Activated CD4-positive, alpha-beta T cell treated with anti-CD3 and anti-CD28 coated beads, Interleukin-2, Interleukin-6, amounts not matched to agents 100 ng/mL and 50 ng/mL, durations not matched to agents 16 hours and 8 hours (primary cell): Measurements from ENCODE around the gene CYP4F22.
"Not testable (repeated sequence)": the region's sequence is repeated elsewhere in the genome, so short reads cannot be mapped to it uniquely, and the experiment has no call there.

Source experiments
- DNase-seq: peaks from one replicate; pipeline ENCODE4 v3.0.0-alpha.2; 2020

CYP4F22 gene

DNA sequence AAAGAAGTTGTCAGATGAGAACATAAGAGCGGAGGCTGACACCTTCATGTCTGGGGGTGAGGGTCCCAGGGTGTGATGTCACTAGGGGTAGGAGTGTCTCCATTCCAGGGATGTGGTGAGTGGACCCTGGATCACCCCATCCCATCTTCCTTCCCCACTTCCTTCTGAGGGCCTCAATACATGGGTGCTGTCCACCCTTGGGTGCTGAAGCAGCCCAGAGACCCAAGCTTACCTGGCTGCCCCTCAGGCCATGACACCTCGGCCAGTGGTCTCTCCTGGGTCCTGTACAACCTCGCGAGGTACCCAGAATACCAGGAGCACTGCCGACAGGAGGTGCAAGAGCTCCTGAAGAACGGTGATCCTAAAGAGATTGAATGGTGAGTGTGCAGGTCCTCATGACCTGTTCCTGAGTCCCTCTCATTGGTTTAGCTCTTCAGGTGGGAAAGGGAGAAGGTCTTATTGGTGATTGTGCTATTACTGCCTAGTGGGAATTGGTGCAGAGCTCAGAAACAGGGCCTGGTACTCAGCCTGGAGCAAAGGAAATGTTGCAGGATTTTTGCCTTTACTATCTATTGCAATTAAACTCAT lies 69.0 kb downstream of the CYP4F22 start:
- no peak for DNase-seq

DNA sequence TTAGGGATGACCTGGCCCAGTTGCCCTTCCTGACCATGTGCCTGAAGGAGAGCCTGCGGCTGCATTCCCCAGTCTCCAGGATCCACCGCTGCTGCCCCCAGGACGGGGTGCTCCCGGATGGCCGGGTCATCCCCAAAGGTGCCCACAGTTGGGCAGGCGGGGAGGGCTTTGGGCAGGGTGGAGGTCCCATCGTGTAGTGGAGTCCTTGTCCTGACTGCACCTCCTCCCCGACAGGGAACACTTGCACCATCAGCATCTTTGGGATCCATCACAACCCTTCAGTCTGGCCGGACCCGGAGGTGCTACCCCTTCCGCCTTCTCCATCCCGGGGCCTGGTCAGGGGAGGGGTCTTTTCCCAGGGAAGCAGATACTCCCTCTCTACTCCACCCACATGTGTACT lies 75.0 kb downstream of the CYP4F22 start:
- DNase-seq: no peak

DNA sequence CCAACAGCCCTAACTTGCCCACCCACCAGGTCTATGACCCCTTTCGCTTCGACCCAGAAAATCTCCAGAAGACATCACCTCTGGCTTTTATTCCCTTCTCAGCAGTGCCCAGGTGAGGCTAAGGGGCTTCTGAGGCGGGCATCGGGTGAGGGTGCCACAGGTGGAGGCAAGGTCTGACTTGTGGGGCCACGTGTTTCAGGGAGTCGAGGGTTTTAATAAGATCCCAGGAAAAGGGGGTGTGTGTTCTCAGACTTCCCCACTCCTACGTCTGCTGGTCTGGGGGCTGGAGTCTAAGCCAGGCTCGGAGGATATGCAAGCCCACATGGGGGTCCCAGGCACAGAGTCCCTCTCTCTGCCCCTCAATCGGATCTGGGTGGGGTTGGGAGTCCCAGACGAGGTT lies 75.8 kb downstream of the CYP4F22 start:
- no peak for DNase-seq

DNA sequence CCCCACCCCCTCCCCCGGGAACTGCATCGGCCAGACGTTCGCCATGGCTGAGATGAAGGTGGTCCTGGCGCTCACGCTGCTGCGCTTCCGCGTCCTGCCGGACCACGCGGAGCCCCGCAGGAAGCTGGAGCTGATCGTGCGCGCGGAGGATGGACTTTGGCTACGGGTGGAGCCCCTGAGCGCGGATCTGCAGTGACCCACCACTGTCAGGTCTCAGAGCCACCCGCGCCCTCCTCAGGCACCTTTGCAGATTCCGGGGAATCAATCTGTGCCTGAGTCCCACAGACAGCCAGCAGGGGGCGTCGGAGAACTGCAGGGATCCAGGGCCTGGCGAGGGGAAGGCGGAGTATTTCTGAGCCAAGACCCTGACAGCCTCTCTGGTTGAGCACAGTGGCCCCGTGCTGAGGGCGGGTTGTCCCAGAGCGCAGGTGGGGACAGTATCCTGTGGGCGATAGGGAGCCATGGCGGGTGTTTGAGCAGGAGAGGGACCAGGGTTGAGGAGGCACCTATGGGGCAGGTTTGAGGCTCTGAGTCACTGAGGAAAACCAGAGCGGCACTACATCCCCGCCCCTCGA lies 76.3 kb downstream of the CYP4F22 start:
- DNase-seq: peak; percentile 88

DNA sequence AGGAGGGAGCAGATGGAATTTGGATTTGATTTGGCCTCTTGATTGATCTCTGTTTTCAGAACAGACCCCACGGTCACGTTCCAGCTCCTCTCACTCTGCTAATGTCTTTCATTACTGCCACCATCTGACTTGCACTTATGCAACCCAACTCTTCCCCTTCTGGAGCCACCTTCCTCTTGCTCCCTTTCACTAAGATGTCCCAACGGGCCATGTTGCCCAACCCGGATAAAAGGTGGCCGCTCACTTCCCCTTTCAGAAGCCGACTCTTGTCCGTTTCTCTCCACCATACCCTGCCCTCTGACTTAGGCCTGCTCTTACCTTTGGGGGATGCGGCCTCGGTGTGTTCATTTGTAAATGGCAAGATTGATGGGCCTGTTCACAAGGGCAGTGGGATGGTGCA lies 79.3 kb downstream of the CYP4F22 start:
- DNase-seq: no peak

DNA sequence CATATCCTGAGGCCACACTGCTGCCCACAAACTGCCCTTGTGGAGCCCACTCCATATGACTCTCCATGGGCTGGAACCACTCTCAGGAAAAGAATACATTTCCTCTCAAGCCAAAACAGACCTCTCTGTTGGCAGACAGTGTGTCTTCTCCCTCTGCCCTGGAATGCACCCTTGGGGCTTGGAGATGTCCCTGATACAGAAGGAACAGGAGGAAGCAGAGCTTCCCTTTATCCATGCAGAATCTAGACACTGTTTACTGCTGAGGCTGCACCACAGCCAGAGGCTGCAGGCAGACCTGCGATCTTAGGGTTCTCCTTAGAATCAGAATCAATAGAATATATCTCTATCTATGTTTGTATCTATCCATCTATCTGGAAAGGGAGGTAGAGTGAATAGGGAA lies 79.9 kb downstream of the CYP4F22 start:
- DNase-seq: no peak

DNA sequence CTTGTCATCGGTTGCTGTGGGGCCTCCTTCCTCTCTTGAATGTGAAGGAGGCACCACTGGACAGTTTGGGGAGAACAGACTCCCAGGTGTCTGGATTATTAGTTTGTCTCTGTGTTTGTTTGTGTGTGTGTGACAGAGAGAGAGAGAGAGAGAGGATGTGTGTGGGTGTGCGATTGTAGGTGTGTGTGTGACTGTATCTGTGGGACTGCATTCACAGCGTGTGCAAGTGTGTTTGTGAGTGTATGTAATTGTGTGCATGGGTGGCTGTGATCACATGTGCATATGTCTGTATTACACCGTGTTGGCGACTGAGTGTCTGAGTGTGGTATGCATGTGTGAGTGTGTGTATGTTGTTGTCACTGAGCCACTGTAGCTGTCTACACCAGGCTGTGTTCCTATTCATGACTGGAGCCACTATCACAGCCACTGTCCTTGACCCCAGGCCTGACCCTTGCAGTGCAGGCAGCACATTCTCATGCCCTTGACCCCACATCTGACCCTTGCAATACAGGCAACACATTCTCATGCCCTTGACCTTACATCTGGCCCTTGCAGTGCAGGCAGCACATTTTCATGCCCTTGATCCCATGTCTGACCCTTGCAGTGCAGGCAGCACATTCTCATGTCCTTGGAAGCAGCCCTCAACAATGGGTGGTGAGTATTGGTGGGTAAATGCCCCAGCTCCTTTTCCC lies 81.6 kb downstream of the CYP4F22 start:
- no peak for DNase-seq

DNA sequence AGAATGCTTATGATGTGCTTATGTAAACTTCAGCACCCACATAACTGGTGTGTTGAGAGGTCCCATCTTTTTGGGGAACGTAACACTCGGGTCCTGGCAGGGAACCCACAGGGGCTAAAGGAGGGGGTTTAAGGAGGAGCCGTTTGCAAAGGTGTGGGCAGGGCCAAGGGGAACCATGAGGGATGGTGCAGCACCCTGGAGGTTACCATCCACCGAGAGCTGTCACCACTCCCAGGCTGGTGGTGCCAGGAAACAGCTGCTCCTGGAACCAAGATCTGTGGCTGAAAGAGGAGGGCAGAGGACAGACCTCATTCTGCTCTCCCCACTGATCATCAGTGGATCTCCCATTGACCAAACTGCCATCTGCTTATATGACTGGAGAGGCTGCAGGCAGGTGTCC lies 83.5 kb downstream of the CYP4F22 start:
- no peak for DNase-seq

DNA sequence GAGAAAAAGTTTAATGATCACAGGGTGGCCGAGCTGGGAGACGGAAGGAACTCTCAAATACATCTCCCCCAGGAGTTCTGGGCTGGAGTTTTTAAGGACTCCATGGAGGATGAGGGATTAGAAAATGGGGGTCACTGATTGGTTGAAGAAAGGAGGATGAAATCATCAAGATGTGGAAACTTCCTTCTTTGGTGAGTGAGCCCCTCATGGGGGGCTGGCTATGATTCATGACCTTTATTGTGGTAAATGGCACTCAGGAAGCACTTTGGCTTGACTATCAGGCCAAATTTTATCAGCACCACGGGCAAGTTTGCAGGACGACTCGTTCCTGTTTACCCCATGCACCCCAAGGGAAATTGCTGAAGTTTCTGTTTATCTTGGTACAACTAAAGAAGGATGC lies 84.2 kb downstream of the CYP4F22 start:
- not testable (repeated sequence) for DNase-seq

DNA sequence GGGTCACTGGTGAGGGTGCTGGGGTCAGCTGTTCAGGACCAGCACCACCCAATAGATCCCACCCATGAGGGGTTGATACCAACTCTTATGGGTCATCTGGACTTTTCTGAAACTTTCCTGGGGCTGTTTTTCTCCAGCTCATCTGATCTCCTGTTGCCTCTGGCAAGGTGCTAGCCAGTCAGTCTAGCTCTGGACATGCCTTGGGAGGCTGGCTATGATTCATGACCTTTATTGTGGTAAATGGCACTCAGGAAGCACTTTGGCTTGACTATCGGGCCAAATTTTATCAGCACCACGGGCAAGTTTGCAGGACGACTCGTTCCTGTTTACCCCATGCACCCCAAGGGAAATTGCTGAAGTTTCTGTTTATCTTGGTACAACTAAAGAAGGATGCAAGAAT lies 85.4 kb downstream of the CYP4F22 start:
- not testable (repeated sequence) for DNase-seq

DNA sequence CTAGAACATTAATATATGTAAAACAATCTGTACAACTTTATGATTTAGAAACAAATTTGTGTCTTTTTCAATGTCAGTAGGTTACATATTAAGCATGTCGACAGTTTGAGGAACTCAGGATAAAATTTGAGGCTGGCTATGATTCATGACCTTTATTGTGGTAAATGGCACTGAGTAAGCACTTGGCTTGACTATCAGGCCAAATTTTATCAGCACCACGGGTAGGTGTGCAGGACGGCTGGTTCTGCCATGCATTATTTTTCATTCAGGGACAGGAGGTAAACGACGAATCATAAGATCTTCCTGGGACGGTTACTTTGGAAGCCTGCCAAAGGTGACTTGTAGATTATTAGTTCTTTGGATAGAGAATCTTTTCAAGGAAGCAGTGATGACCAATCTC lies 86.7 kb downstream of the CYP4F22 start:
- no peak for DNase-seq
